HT-29 (cell line): Measurements from ENCODE around the gene GAREM1. TPM values are rescaled to one million over a fixed set of nuclear protein-coding genes. Genes with fewer than 3 reads are reported as not detected.

Source experiments
- DNase-seq: peaks from one replicate; pipeline ENCODE4 v3.0.0-alpha.2; 2015; ENCODE audit warnings: low spot score
- total RNA-seq: library from RNA; depleted of rRNA; stranded (reverse); fragments of >200 nt; shearing (Covaris generic); gene quantifications from 2 replicates; pipeline ENCODE4 v1.2.3, GENCODE V29; 2014

The GAREM1 gene
- total RNA-seq, 1 experiment from 2014 or later, result 5.0 TPM

- no peak for DNase-seq
Observed at GRCh38 chr18:32328974-32329373, 141.7 kb downstream of the GAREM1 start.

GRCh38 chr18:32328379-32328778 lies 142.3 kb downstream of the GAREM1 start:
- no peak for DNase-seq

- DNase-seq, result no peak
Observed at GRCh38 chr18:32326450-32327308, 144.0 kb downstream of the GAREM1 start.

GRCh38 chr18:32324181-32324580 lies 146.5 kb downstream of the GAREM1 start:
- no peak for DNase-seq

GRCh38 chr18:32321826-32322225 lies 148.9 kb downstream of the GAREM1 start:
- DNase-seq, result no peak

GRCh38 chr18:32319084-32319483 lies 151.6 kb downstream of the GAREM1 start:
- no peak for DNase-seq

- no peak for DNase-seq
Observed at GRCh38 chr18:32318581-32318980, 152.1 kb downstream of the GAREM1 start.

- no peak for DNase-seq
Observed at GRCh38 chr18:32317651-32318050, 153.0 kb downstream of the GAREM1 start.

- DNase-seq, result no peak
Observed at GRCh38 chr18:32315881-32316280, 154.8 kb downstream of the GAREM1 start.

- DNase-seq, result no peak
Observed at GRCh38 chr18:32310774-32311173, 159.9 kb downstream of the GAREM1 start.

GRCh38 chr18:32310101-32310500 lies 160.6 kb downstream of the GAREM1 start:
- DNase-seq, result no peak

- DNase-seq, result peak; percentile 25
Observed at GRCh38 chr18:32308493-32309120, 162.1 kb downstream of the GAREM1 start.

GRCh38 chr18:32303400-32303799 lies 167.3 kb downstream of the GAREM1 start:
- DNase-seq, result no peak

GRCh38 chr18:32302806-32303205 lies 167.9 kb downstream of the GAREM1 start:
- DNase-seq, result no peak

- DNase-seq, result peak; percentile 44
Observed at GRCh38 chr18:32301976-32302743, 168.5 kb downstream of the GAREM1 start.

- DNase-seq, result no peak
Observed at GRCh38 chr18:32301361-32301760, 169.3 kb downstream of the GAREM1 start.

- DNase-seq, result no peak
Observed at GRCh38 chr18:32300914-32301313, 169.8 kb downstream of the GAREM1 start.

- DNase-seq, result no peak
Observed at GRCh38 chr18:32299484-32299883, 171.2 kb downstream of the GAREM1 start.

- no peak for DNase-seq
Observed at GRCh38 chr18:32298171-32298667, 172.5 kb downstream of the GAREM1 start.

- no peak for DNase-seq
Observed at GRCh38 chr18:32297579-32298170, 173.0 kb downstream of the GAREM1 start.

GRCh38 chr18:32296851-32297250 lies 173.8 kb downstream of the GAREM1 start:
- no peak for DNase-seq

GRCh38 chr18:32295604-32296003 lies 175.1 kb downstream of the GAREM1 start:
- no peak for DNase-seq
